ENCODE results near the gene IGF2R.

IGF2R gene

GRCh38 chr6:159976686-159977254 lies 7.9 kb downstream of the IGF2R start:
- no peak for DNase-seq

- no peak for DNase-seq
Observed at GRCh38 chr6:159977255-159977903, 8.5 kb downstream of the IGF2R start.

DNA sequence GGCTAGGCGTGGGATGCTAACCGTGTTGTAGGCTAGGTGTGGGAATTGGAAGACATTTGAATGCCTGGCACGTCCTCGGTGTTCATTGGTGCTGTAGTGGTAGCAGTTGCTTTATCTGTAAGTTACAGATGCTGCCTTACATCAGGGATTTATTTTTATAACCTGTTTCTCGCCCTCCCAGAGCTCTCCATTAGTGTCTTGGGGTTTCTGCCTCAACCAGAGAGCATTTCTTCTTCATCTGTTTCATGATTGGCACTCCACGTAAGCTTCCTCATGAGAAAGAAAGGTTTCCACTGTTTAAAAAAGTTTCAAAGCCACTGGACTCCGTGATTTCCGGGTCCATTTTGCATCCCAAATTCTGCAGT lies 9.0 kb downstream of the IGF2R start:
- no peak for DNase-seq

DNA sequence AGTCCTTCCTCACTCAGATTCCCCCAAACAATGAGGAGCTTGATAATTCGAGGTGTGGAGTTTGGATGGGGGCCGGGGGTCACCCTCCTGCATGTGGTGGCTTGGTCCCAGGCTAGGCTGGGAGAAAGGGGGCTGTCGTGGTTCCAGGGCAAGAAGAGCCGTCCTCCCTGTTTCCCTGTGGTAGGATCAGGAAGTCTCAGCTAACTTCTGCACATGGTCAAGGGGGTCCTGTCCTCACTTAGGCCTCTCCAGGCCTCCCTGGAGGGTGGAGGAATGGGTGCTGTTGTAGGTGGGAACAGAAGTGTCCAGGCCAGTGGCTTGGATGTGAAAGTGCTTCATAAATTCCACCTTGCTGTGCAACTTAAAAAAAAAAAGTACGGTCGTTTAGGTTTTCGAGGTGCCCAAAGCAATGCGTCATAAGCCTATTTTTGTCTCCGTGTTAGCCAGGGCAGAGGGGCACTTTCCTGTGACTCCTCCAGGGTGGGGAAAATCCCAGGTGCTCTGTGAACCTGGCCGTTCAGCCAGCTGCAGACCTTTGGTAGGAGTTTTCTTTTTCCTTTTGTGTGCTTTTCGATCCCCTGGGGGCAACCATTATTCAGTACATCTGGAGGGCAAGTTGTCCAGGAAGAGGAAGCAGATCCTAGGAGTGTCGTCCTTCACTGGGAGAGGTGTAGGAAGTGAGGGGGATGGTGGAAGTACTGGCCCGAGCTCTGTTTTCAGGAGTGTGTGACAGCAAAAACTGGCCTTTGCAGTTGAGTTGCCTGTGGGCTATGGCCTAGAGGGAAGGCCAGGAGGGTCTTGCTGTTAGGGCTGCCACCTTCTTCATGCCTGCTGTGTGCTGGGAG lies 9.6 kb downstream of the IGF2R start:
- peak; percentile 55 for DNase-seq

GRCh38 chr6:159979136-159979874 lies 10.4 kb downstream of the IGF2R start:
- DNase-seq = peak; percentile 77

GRCh38 chr6:159980474-159980873 lies 11.6 kb downstream of the IGF2R start:
- DNase-seq = peak; percentile 14

- peak; percentile 18 for DNase-seq
Observed at GRCh38 chr6:159981071-159981402, 12.2 kb downstream of the IGF2R start.

GRCh38 chr6:159981403-159982245 lies 12.7 kb downstream of the IGF2R start:
- DNase-seq = peak; percentile 59

- peak; percentile 45 for DNase-seq
Observed at GRCh38 chr6:159982731-159983506, 14.0 kb downstream of the IGF2R start.

GRCh38 chr6:159983641-159984080 lies 14.8 kb downstream of the IGF2R start:
- peak; percentile 13 for DNase-seq

GRCh38 chr6:159984268-159984786 lies 15.4 kb downstream of the IGF2R start:
- DNase-seq = no peak

DNA sequence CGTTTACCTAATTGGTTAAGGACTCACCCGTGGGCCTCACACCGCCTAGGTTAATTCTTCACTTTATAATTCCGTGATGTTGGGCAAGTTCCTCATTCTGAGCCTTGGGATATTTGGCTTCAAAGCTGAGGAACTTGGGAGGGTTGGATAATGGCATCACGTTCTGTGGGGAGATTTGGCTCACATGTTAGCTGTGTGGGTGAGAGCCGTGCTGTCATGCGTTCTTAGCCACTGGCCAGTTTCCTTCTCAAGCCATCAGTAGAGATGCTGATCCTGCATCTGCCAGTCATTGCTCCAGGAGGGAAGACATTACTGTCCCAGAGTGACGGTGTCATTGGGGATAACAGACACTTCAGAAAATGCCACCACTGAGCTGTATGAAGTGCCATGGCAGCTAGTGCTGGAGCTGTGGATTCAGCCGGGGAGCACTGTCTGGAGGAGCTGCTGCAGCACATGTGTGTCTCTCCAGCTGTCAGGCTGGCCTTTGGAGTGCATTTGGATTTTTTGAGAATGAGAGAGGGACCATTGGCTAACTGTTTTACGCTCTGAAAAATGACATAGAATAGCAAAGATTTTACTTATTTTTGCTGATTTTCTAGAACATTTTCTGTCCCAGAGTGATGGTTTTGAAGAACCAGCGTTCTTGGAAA lies 16.5 kb downstream of the IGF2R start:
- no peak for DNase-seq

DNA sequence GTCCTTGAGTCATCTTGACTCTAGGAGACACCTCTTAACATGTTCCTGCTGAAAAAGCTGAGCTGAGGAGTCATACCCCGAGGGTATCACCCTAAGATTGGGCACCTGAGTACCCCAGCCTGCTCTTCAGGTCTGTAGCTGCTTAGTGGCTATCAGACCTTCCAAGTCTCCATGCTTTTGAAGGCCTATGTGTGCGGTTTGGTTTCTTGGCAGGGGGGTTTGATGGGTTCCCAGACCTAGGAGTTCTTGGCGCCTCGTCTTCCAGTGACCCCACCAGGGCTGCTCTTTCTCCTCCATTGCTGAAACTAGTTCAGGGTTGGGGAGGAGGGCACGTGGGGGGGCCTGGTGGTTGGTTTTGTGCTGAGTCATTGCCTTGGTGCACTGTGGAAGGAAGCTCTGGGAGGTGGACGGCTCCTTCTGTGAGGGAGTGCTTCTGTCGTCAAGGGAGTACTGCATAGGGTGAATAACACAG lies 20.1 kb downstream of the IGF2R start:
- DNase-seq = peak; percentile 40

DNA sequence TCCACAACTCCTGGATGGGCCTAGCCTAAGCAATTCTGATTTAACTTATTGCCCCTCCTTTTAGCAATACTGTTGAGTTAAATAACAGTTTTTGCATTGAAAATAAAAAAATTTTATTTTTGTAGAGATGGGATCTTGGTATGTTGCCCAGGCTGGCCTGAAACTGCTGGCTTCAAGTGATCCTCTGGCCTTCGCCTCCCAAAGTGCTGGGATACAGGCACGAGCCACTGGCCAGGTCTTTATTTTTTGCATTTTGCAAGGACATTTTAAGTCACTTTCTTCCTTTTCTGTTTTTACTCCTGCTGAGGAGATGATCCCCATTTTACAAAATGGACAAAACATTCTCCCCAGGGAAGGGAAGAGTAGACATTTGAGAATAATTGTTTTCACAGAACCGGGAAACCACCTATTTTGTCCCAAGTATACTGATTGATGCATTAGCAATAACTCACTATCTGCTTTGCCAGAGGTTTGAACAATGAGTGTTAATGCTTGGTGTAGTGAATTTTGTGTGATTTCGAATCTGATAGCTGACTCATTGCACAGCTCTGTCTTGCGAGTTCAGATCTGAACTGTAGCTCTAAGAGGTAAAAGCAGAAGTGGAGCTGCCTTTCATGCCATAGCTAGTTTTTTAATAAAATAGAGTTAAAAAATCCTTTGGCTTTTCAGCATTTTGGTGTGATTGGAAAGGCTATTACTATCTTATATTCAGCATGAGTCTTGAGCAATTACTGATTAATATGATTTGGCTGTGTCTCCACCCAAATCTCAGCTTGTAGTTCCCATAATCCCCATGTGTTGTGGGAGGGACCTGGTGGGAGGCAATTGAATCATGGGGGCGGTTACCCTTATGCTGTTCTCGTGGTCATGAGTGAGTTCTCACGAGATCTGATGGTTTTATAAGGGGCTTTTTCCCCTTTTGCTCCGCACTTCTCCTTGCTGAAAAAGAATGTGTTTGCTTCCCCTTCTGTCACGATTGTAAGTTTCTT lies 20.9 kb downstream of the IGF2R start:
- no peak for DNase-seq

GRCh38 chr6:159992366-159992765 lies 23.5 kb downstream of the IGF2R start:
- no peak for DNase-seq

GRCh38 chr6:159995405-159995804 lies 26.5 kb downstream of the IGF2R start:
- DNase-seq = no peak

DNA sequence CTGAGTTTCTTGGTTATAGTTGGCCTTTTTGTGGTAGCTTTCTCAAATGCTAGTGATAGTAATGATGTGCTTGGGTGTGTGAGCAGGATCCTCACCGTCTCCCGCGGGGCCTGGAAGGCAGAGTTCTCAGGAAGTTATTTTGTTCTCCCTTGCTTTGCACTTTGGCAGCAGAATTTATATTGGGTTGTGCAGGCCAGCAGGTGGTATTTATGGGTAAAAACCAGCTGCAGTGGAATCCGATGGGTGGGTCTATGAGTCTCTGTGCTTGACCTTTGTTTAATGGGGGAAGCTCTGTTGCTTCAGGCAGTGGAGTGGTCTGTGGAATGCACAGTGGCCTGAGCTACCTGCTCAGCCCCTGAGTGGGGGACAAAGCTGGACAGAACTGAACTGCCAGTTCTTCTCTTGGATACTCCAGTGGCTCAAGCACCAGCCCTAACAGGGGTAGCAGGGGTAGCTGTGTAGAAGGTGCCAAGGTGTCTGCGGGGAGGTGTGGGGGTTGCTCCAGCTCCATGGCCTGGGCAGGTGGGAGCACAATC lies 27.3 kb downstream of the IGF2R start:
- DNase-seq = no peak

DNA sequence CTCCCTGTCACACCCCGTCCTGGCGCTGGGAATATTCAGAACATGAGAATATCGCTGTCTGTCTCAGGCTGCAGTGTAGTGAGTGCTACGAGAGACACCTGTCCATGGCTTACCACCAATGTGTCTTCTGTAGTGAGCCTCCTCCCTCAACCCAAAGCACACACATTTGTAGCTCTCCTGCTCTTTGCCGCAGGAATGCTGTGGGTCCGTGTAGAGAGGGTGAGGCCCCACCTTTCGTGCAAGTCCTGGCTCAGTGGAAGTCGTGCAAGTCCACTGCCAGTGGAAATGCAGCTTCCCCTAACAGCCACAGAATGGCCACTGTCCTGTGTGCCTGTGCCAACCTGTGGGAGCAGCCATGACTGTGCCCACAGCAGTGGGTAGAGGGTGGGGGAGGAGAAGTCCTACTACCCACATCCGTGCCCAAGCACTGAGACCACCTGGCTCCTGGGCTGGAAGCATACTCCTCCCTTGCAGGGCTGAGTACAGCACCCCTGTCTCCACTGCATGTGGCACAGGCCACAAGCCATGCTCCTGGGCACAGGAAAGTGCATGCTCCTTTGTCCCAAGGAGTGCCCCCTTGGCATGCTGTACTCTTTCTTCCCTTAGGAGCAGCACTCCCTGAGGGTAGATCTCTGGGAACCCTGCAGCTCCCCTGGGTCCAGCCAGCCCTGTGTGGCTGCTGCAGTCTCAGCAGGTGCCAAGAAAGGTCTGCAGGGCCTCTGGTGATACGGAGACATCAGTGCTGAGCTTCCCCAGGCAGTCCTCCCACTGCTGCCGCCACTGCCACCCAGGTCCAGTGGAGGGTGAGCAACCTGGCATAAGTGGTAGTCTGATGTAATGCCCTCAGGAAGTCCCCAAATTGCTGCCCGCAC lies 28.0 kb downstream of the IGF2R start:
- DNase-seq = no peak
